Measurements from ENCODE around the gene FAM83G.

Gene FAM83G

DNA sequence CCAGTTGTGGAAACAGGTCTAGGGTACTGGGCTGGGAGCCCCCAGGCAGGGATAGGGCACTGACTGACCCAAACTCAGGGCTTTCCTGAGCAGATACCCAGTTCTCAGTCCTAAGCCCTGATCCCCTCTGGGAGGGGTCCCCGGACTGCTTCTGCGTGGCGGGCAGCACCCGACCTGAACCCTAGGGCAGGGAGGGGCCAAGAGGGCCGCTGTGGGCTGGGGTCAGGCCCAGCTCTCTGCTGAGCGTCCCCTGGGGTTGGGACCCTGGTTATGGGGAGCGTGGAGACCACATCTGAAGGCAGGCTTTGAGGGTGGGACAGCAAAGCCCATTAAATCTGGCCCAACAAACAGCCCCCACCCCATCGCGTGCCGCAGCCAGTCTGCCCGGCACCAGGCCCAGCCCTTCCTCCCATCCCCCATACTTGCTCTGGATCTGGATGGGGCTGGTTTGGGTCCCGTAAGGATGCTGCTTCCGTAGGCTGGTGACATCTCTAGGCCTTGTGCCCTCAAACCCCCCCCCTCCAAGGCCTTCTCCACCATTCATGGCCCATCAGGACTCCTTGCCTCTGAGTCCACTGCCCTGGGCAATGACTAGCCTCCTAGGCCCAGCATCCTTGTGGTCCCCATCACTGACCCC lies 691 bp upstream of the FAM83G start:
- no peak for DNase-seq

GRCh38 chr17:19003543-19004420 lies 782 bp downstream of the FAM83G start:
- DNase-seq = peak; percentile 48

DNA sequence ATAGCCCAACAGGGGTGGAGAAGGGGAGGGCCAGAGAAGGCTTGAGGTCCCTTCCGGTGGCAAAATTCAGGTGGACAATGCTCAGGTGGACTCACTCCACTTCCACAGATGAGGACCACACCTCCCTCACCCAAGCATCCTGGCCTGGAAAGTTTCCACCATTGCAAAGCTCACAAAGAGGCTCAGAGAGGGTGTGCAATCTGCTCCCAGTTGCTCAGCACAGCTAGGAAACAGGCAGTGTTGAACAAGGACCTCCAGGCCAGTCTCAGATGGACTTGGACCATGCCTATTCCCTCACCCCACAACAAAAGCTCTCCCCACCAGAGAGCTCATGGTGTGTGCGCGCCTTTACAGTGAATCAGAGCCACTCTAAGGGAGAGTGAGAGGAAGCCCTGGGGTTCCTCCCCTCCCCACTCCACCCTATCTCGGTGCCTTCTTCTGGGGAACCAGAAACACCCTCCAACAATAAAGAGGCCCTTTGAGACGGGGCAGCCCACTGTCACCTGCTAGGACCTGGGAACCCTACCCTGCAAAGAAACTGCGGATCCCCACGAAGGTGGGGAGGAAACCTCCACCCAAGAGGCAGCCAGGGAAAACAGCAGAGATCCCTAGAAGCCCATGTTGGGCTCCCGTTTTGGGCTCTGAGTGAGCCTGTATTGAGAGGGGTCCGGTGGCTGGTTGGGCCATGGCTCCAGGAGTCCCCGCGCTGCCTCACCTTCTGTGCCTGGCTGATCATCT lies 1.6 kb downstream of the FAM83G start:
- DNase-seq = no peak

DNA sequence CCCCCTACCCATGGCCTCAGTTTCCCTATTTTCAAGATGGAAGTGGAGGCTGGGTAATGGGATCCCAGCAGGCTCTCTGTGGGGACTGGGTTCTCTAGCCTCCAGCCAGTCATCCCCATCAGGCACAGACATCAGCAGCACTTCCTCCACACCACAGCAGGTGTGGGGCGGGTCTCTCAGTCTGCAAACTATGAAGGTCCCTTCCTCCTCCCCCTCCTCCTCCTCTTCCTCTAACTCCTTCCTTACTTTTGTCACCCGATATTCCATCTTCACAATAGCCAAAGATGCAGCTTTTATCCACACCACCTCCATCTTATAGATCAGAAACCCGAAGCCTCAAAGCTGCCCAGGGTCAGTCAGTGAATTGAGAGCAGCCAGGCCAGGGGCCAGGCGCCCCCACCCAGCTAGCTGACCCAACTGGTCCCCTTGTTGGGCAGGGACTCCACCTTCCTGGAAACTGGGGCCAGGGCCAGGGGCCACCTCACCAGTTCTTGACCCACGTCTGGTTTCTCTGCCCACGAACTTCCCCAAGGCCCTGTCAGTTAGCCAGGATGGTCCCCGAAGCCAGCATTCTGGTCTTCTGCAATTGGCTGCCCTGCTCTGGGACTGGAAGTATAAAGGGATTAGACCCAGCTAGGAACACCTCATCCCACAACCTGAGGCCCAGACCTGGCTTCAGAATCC lies 2.5 kb downstream of the FAM83G start:
- no peak for DNase-seq

GRCh38 chr17:19000531-19001325 lies 3.8 kb downstream of the FAM83G start:
- DNase-seq = no peak

DNA sequence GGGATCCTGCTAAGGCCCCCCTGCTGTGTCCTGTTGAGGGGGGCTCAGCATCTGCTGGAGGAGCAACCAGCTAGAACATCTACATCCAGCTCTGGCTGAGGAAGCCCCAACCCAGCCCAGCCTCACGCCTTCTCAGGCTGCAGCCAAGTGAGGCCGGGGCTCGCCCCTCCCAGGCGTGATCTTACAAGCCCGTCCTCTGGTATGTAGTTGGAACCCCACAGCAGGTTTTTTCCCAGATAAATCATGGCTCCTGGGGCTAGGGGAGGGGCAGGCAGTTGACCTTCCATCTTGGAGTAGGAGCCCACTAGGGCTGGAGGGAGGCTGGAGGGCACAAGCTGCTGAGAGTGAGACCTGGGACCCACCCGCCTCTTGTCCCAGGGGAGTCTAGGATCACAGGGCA lies 4.7 kb downstream of the FAM83G start:
- DNase-seq = no peak

DNA sequence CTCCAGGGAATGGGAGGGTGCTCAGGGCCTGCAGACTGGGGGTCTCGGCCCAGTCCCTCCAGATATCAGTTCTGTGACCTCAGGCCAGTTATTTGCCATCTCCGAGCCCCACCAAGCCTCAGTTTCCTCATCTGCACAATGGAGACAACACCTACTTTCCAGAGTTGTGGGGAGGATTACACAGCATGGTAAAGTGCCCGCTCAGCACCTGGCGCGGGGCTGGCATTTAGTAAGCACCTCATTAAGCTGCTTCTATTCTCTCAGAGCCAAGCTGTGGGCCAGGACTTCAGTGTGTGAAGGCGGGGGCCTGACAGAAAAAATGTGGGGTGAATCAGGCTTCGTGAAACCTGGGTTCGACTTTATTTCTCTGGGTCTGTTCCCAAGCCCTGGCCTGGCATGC lies 5.2 kb downstream of the FAM83G start:
- DNase-seq = no peak

GRCh38 chr17:18997650-18998196 lies 6.8 kb downstream of the FAM83G start:
- DNase-seq = no peak

DNA sequence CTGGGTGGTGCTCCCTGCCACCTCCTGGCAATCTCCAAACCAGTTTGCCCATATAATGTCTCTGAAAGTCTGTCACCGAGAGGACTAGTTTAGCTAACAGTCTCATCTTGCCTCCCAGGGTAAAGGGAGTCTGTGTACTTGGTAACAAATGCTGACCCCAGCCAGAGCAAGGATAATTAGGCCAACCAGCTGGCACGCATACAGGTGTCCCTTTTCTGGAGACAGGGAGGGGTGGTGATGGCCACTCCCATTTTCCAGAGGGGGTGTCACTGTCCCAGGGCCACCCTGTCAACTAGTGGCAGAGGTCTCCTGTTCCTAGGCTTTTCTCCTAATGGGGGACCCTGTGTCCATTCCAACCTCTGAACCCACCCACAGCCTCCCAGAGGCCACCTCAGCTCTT lies 8.1 kb downstream of the FAM83G start:
- no peak for DNase-seq

GRCh38 chr17:18995220-18995619 lies 9.3 kb downstream of the FAM83G start:
- DNase-seq = no peak

DNA sequence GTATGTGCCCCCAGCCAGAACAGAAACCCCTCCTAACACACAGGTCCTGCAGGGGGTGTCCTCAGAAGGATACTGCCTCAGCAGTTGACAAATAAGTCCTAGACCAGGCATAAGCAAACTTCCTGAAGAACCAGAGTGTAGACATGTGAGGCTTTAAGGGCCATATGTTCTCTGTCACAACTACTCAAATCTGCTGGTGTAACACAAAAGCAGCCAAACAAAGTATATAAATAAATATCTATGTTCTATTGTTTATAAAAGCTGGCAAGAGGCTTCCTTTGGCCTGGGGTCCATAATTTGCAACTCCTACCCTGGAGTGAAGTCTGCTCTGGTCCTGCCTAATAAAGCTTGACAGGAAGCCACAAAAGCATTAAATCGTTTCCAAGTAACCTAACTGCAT lies 9.9 kb downstream of the FAM83G start:
- DNase-seq = no peak

- no peak for DNase-seq
Observed at GRCh38 chr17:18993905-18994526, 10.5 kb downstream of the FAM83G start.

- no peak for DNase-seq
Observed at GRCh38 chr17:18992454-18993130, 12.0 kb downstream of the FAM83G start.

DNA sequence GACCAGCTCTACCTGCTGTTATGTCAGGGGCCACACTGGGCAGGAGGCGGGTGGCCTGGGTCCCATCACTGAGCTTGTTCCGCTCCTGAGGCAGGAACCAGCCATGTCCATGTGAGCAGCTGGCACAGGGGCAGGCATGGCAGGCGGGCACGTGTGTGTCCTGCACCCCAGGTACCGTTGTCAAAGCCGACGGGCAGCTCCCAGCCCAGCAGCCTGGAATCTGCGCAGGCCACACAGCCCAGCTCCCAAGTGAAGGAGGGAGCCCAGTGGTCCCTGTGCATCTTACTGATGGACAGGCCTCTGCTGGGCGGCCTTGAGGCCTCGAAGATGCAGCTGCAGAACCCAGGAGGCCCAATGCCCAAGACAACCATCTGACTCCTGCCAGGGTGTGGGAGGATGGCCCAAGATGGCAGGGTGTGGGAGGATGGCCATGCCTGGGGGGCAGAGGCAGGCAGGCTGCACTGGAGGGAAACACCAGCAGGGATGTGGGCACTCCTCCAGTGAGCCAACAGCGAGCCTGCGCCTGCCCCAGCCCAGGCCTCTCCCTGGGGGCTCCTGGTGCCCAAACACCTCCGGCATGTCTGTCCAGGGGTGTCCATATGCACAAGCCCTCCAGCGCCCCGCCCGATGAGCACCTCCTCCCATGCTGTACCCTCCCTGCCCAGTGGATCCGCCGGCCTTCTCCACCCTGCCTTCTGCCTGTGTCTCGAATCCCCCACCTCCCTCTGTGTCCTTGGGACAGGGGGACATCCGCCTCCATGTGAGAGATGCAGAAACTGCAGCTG lies 12.8 kb downstream of the FAM83G start:
- no peak for DNase-seq

DNA sequence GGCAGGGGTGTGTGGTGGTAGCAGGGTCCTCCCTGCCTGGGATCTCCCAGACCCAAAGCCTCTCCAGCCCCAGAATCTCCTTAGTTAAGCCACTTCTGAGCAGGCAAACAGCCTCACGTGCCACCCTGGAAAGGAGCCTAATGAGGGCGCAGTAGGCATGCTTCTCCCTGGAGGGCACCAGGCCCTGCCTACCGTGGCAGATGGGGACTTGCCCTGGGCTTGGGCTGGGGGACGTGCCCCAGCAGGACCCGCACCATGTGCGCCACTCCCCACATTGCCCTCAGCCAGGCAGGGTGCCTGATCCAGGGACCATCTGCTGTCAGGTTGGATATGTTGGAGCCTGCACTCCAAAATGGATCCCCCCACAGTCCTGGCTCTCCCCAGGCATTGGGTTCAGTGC lies 14.2 kb downstream of the FAM83G start:
- DNase-seq = peak; percentile 96

GRCh38 chr17:18988546-18989173 lies 15.9 kb downstream of the FAM83G start:
- DNase-seq = no peak

DNA sequence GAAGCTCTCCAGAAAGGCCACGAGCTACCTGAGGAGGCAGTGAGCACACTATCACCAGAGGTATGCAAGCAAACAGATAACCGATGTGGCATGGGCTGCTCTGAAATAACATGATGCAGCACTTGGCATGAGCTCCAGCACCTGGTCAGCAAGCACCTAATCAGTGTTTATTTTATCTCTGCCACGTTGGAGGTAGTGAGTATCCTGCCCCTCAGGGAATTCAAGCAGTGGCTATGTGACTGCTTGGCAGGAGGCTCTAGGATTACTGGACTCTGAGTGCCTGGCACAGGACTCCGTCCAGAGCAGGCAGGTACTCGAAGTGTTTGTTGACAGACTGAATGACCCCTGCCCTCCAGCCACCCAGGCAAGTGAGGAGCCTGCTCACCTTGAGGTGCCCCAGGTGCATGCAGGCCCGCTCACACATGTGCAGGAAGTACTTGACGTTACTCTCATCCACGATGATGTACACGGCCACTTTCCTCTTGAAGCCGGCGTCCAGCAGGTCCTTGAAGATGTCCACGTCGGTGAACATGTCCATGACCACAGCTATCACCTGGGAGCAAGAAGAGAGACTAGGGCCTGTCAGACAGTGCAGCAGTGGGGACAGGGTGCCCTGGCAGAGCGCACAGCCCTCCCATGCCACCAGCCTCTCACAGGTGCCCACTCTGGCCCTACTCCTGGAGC lies 16.6 kb downstream of the FAM83G start:
- no peak for DNase-seq

- DNase-seq = peak; percentile 84
Observed at GRCh38 chr17:18987230-18987610, 17.3 kb downstream of the FAM83G start.

All from NCI-H1694 treated with DMSO at 0.1 percent for 48 hours (cell line).